ENCODE measurements around the gene SH3BP4. TPM values are rescaled to one million over a fixed set of nuclear protein-coding genes. Genes with fewer than 3 reads are reported as not detected.
A peak's percentile ranks its signal among the peaks of the same experiment; 100 is the strongest.

The SH3BP4 gene
- total RNA-seq, 1 donor from 2014 or later: 115 TPM

GRCh38 chr2:234949762-234950434 is 1.9 kb upstream of the SH3BP4 start:
- no peak for TF ChIP-seq CTCF (IDR thresholded peaks at IDR 0.05; ENCODE audit: insufficient read depth, low read length, poor library complexity, severe bottlenecking)
- Histone ChIP-seq H3K4me3 (ENCODE audit: low read depth, low read length) (no peak overlapping the region), H3K36me3 (ENCODE audit: control insufficient read depth, insufficient read depth, low read length) (no peaks in the 10 kb centered on the region), H3K27me3 (ENCODE audit: control insufficient read depth, insufficient read depth, low read length) (no peaks in the 10 kb centered on the region)
- DNase-seq (ENCODE audit: low read depth): peak; percentile 98

- H3K27me3 ChIP-seq (ENCODE audit: control insufficient read depth, insufficient read depth, low read length): no peaks in the 10 kb centered on the region
- no peak for DNase-seq (ENCODE audit: low read depth)
- H3K4me3 ChIP-seq (ENCODE audit: low read depth, low read length): no peak overlapping the region
- TF ChIP-seq CTCF (IDR thresholded peaks at IDR 0.05; ENCODE audit: insufficient read depth, low read length, poor library complexity, severe bottlenecking): no peak
- no peaks in the 10 kb centered on the region for H3K36me3 ChIP-seq (ENCODE audit: control insufficient read depth, insufficient read depth, low read length)
Measured at GRCh38 chr2:234950435-234950729, 1.4 kb upstream of the SH3BP4 start.

GRCh38 chr2:234950730-234951663 is 820 bp upstream of the SH3BP4 start:
- Histone ChIP-seq H3K27me3 (ENCODE audit: control insufficient read depth, insufficient read depth, low read length) (no peaks in the 10 kb centered on the region), H3K36me3 (ENCODE audit: control insufficient read depth, insufficient read depth, low read length) (no peaks in the 10 kb centered on the region), H3K4me3 (ENCODE audit: low read depth, low read length) (peak overlapping the region; percentile 64)
- no peak for DNase-seq (ENCODE audit: low read depth)
- no peak for TF ChIP-seq CTCF (IDR thresholded peaks at IDR 0.05; ENCODE audit: insufficient read depth, low read length, poor library complexity, severe bottlenecking)

- H3K36me3 ChIP-seq (ENCODE audit: control insufficient read depth, insufficient read depth, low read length): no peaks in the 10 kb centered on the region
- H3K27me3 ChIP-seq (ENCODE audit: control insufficient read depth, insufficient read depth, low read length): no peaks in the 10 kb centered on the region
- TF ChIP-seq CTCF (IDR thresholded peaks at IDR 0.05; ENCODE audit: insufficient read depth, low read length, poor library complexity, severe bottlenecking): no peak
- DNase-seq (ENCODE audit: low read depth): no peak
- H3K4me3 ChIP-seq (ENCODE audit: low read depth, low read length): peak overlapping the region; percentile 78
Measured at GRCh38 chr2:234952270-234953115, 676 bp downstream of the SH3BP4 start.

GRCh38 chr2:234953116-234954031 is 1.6 kb downstream of the SH3BP4 start:
- H3K36me3 ChIP-seq (ENCODE audit: control insufficient read depth, insufficient read depth, low read length): no peaks in the 10 kb centered on the region
- TF ChIP-seq CTCF (IDR thresholded peaks at IDR 0.05; ENCODE audit: insufficient read depth, low read length, poor library complexity, severe bottlenecking): no peak
- DNase-seq (ENCODE audit: low read depth): no peak

More at GRCh38 chr2:234953116-234954031, 1.6 kb downstream of the SH3BP4 start:
- H3K4me3 ChIP-seq (ENCODE audit: low read depth, low read length): peak overlapping the region; percentile 78
- no peaks in the 10 kb centered on the region for H3K27me3 ChIP-seq (ENCODE audit: control insufficient read depth, insufficient read depth, low read length)
